ENCODE measurements around the gene TMEM119. TPM values are rescaled to one million over a fixed set of nuclear protein-coding genes. Genes with fewer than 3 reads are reported as not detected.

Gene TMEM119
- total and polyA plus RNA-seq, 2 of the 8 experiments (the other 6 are each of a cell fraction or from before 2014, with no cell fraction given), result 0.35 to 0.61 TPM

GRCh38 chr12:108629824-108630476 lies 32.1 kb upstream of the TMEM119 start:
- H2BK120ac ChIP-seq (replicated peaks; ENCODE audit: low read depth, low read length), result no peak overlapping the region
- H3K23me2 ChIP-seq (ENCODE audit: low read depth, low read length), result no peaks in the 10 kb centered on the region
- peak overlapping the region; percentile 84; the same call in 1 of the 2 replicates for H4K8ac ChIP-seq (ENCODE audit: extremely low read depth, insufficient read depth, low read length)
- ChIA-PET CTCF (ENCODE audit: partially characterized antibody) (interaction anchor here (0.7 to 1.9 kb wide), 7 partner anchors 11 to 172 kb away, joined by 3 to 6 read pairs (median 5); no protein-coding TSS in a partner anchor), POLR2A (ENCODE audit: partially characterized antibody) (interaction anchor here (1.8 kb wide), 1 partner anchor 10 kb away, joined by 6 read pairs; no protein-coding TSS in a partner anchor)
- no peak overlapping the region for H2AK5ac ChIP-seq (ENCODE audit: low read depth, low read length)
- H3K27me3 ChIP-seq (replicated peaks in 1 of 4; ENCODE audit: control insufficient read depth in 3 of 4, extremely low read depth in 1 of 4, insufficient read depth in 3 of 4, low read length in 3 of 4), result no peaks in the 10 kb centered on the region
- no peak overlapping the region for H4K91ac ChIP-seq (replicated peaks; ENCODE audit: insufficient read length, low read length)
- H2BK12ac ChIP-seq (ENCODE audit: low read depth, low read length), result 0 out of 2 replicates have a peak overlapping the region, but pooled peaks have one; percentile 39
- no peaks in the 10 kb centered on the region for H3K79me1 ChIP-seq (ENCODE audit: low read depth, low read length)
- H2BK5ac ChIP-seq (ENCODE audit: low read depth, low read length), result no peak overlapping the region; the same call in 1 of the 2 replicates
- H3K56ac ChIP-seq (replicated peaks; ENCODE audit: insufficient read length, low read depth, low read length), result no peak overlapping the region
- WGBS, 2 experiments (ENCODE audit: extremely low coverage in 1 of 2, insufficient coverage in 1 of 2, insufficient read length in 1 of 2, insufficient replicate concordance in 2 of 2, low coverage in 1 of 2, low lambda C conversion rate in 2 of 2, missing lambda C conversion rate in 1 of 2), result 86% methylated on average over 17 of the region's 17 CpGs; no CpG with 5 or more reads in 1 of the 2 experiments
- no peak overlapping the region for H3K4me2 ChIP-seq (ENCODE audit: insufficient read depth in 1 of 2, low read depth in 2 of 2, low read length in 2 of 2)
- H2BK20ac ChIP-seq (ENCODE audit: low read length), result peak overlapping the region; percentile 72; the same call in 1 of the 2 replicates
- no peaks in the 10 kb centered on the region for H3K9me3 ChIP-seq (ENCODE audit: insufficient read depth in 2 of 2, low read depth in 1 of 2, low read length in 1 of 2)
- no peaks in the 10 kb centered on the region for H3K36me3 ChIP-seq (ENCODE audit: control insufficient read depth in 2 of 4, insufficient read depth in 4 of 4, low read length in 3 of 4)
- FAIRE-seq (no peak), DNase-seq (ENCODE audit: low read depth in 1 of 2, low spot score in 2 of 2) (no peak)
- H2BK15ac ChIP-seq (ENCODE audit: low read length), result no peak overlapping the region
- no peak overlapping the region for H4K5ac ChIP-seq (ENCODE audit: insufficient read length, low read depth, low read length)
- no peak overlapping the region for H3K14ac ChIP-seq (ENCODE audit: insufficient read length)
- no peaks in the 10 kb centered on the region for H4K20me1 ChIP-seq (replicated peaks in 1 of 2; ENCODE audit: control insufficient read depth in 1 of 2, insufficient read depth in 2 of 2, low read length in 2 of 2)
- H3K79me2 ChIP-seq (ENCODE audit: control insufficient read depth in 1 of 2, insufficient read depth in 2 of 2, low read length in 2 of 2), result no peaks in the 10 kb centered on the region
- H3K27ac ChIP-seq (ENCODE audit: low read depth, low read length), result no peak overlapping the region
- TF ChIP-seq KDM4A (IDR thresholded peaks at IDR 0.05; ENCODE audit: low read depth, low read length, severe bottlenecking), result no peak
- TF ChIP-seq, protein P1, sequence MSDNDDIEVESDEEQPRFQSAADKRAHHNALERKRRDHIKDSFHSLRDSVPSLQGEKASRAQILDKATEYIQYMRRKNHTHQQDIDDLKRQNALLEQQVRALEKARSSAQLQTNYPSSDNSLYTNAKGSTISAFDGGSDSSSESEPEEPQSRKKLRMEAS (IDR thresholded peaks at IDR 0.05), result no peak
- TF ChIP-seq CREB1 (IDR thresholded peaks at IDR 0.05), result 0 out of 2 replicates have a peak, but pooled peaks have one; percentile 26
- no peak for TF ChIP-seq PHF8 (conservative IDR thresholded peaks at IDR 0.05; ENCODE audit: low read depth, low read length)
- no peak overlapping the region for H3K23ac ChIP-seq (ENCODE audit: insufficient read length)
- no peak overlapping the region; the same call in 1 of the 2 replicates for H3K18ac ChIP-seq (ENCODE audit: extremely low read depth, low read length)
- H3K4me1 ChIP-seq (replicated peaks in 1 of 4; ENCODE audit: control insufficient read depth in 3 of 4, insufficient read depth in 4 of 4, low read length in 3 of 4), result peaks cover 1 to 15% (median 7%) of the 10 kb centered on the region in 4 experiments; a peak in 6 of 7 replicates
- no peak overlapping the region for H3K9ac ChIP-seq (replicated peaks in 1 of 4; ENCODE audit: extremely low read depth in 1 of 4, low read depth in 3 of 4, low read length in 3 of 4)
- H2AFZ ChIP-seq (ENCODE audit: low read length), result 0 out of 2 replicates have a peak overlapping the region, but pooled peaks have one; percentile 47
- no peak overlapping the region for H3K4me3 ChIP-seq (ENCODE audit: extremely low read depth in 1 of 4, insufficient read depth in 2 of 4, low read depth in 3 of 4, low read length in 4 of 4)
- no peak overlapping the region for H3K4ac ChIP-seq (replicated peaks; ENCODE audit: insufficient read length, low read depth, low read length)
